Erythroblast (primary cell): ENCODE measurements around the gene HOXD3.

Experiments used
- GATA1 ChIP-seq: IDR thresholded peaks from 2 replicates; pipeline ENCODE4 v1.6.1; 2011; ENCODE audit warnings: low read depth, mild to moderate bottlenecking, control low read depth, low read length, moderate library complexity
- POLR2A ChIP-seq: IDR thresholded peaks from 2 replicates; pipeline ENCODE4 v1.6.1; 2011; ENCODE audit warnings: mild to moderate bottlenecking, low read length

- no peak for TF ChIP-seq POLR2A
- no peak for TF ChIP-seq GATA1
Measured at GRCh38 chr2:176193048-176193447, 35.9 kb downstream of the HOXD3 start.
